Parathyroid adenoma (tissue), 2 donors: ENCODE data around the gene ACOD1.

Source experiments
- H2AFZ ChIP-seq: fragments of 300-600 bp; sonication (generic); one replicate; pipeline ENCODE4 v1.7.0; 2017; ENCODE audit warnings: antibody characterized with exemption, mild to moderate bottlenecking
- H3K27ac ChIP-seq: fragments of 300-600 bp; sonication (generic); one replicate; pipeline ENCODE4 v1.7.0; 2017
- H3K27me3 ChIP-seq: fragments of 300-600 bp; sonication (generic); one replicate; pipeline ENCODE4 v1.7.0; 2017; ENCODE audit warnings: low read length; ENCODE audit not compliant: control insufficient read depth, insufficient read depth
- H3K36me3 ChIP-seq: fragments of 300-600 bp; sonication (generic); one replicate; pipeline ENCODE4 v1.7.0; 2017; ENCODE audit warnings: low read length; ENCODE audit not compliant: control insufficient read depth, insufficient read depth
- H3K4me1 ChIP-seq: fragments of 300-600 bp; sonication (generic); one replicate; pipeline ENCODE4 v1.7.0; 2017; ENCODE audit warnings: control low read depth
- H3K4me2 ChIP-seq: fragments of 300-600 bp; sonication (generic); one replicate; pipeline ENCODE4 v1.7.0; 2017; ENCODE audit warnings: low read length
- H3K4me3 ChIP-seq: fragments of 300-600 bp; sonication (generic); one replicate; pipeline ENCODE4 v1.7.0; 2017; ENCODE audit warnings: low read depth, low read length
- H3K79me2 ChIP-seq: fragments of 300-600 bp; sonication (generic); one replicate; pipeline ENCODE4 v1.7.0; 2017; ENCODE audit warnings: control low read depth
- H3K9ac ChIP-seq: fragments of 300-600 bp; sonication (generic); one replicate; pipeline ENCODE4 v1.7.0; 2017; ENCODE audit warnings: mild to moderate bottlenecking
- H3K9me3 ChIP-seq: fragments of 300-600 bp; sonication (generic); one replicate; pipeline ENCODE4 v1.7.0; 2017; ENCODE audit warnings: low read length; ENCODE audit not compliant: control insufficient read depth
- TF ChIP-seq, protein P1 (sequence below): fragments of 300-600 bp; sonication (generic); IDR thresholded peaks from one replicate; pipeline ENCODE4 v1.7.0; 2017; ENCODE audit warnings: antibody characterized with exemption, mild to moderate bottlenecking
- donor health status: primary hyperparathyroidism.

The ACOD1 gene

GRCh38 chr13:76967031-76967430, 18.7 kb downstream of the ACOD1 start:
- H3K27ac ChIP-seq: no peak overlapping the region
- TF ChIP-seq, protein P1, sequence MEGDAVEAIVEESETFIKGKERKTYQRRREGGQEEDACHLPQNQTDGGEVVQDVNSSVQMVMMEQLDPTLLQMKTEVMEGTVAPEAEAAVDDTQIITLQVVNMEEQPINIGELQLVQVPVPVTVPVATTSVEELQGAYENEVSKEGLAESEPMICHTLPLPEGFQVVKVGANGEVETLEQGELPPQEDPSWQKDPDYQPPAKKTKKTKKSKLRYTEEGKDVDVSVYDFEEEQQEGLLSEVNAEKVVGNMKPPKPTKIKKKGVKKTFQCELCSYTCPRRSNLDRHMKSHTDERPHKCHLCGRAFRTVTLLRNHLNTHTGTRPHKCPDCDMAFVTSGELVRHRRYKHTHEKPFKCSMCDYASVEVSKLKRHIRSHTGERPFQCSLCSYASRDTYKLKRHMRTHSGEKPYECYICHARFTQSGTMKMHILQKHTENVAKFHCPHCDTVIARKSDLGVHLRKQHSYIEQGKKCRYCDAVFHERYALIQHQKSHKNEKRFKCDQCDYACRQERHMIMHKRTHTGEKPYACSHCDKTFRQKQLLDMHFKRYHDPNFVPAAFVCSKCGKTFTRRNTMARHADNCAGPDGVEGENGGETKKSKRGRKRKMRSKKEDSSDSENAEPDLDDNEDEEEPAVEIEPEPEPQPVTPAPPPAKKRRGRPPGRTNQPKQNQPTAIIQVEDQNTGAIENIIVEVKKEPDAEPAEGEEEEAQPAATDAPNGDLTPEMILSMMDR: no peak
- no peaks in the 10 kb centered on the region for H3K79me2 ChIP-seq

DNA sequence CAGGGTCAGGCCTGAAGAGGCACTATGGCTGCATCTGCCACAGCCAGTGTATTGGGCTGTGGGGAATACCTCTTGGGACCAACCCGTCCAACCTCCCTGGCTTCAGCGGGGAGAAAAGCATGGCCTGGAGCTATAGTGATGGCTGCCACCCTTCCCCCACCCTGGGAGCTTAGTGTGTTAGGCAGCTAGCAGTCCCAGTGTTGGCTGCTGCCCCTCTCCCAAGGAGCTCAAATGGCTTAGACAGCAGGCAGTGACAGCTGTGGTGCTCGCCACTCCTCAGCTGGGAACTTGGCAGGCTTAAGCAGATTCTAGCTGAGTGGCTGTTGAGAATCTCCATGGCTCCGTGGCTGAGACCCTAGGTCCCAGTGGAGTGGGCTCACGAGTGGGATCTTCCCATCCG, 19.7 kb downstream of the ACOD1 start:
- Histone ChIP-seq H3K79me2 (no peaks in the 10 kb centered on the region), H3K9me3 (no peaks in the 10 kb centered on the region), H3K4me3 (no peak overlapping the region), H3K4me2 (no peak overlapping the region), H3K4me1 (no peaks in the 10 kb centered on the region), H3K9ac (no peak overlapping the region), H3K27me3 (no peaks in the 10 kb centered on the region), H3K27ac (no peak overlapping the region), H2AFZ (no peak overlapping the region), H3K36me3 (no peaks in the 10 kb centered on the region)
- TF ChIP-seq, protein P1: no peak

More at GRCh38 chr13:76967031-76967430, 18.7 kb downstream of the ACOD1 start:
- Histone ChIP-seq H3K4me3 (no peak overlapping the region), H2AFZ (no peak overlapping the region), H3K4me1 (no peaks in the 10 kb centered on the region), H3K4me2 (no peak overlapping the region), H3K9me3 (no peaks in the 10 kb centered on the region), H3K9ac (no peak overlapping the region), H3K27me3 (no peaks in the 10 kb centered on the region), H3K36me3 (no peaks in the 10 kb centered on the region)

GRCh38 chr13:76969488-76970365, 21.4 kb downstream of the ACOD1 start:
- Histone ChIP-seq H3K79me2 (no peaks in the 10 kb centered on the region), H3K4me2 (no peak overlapping the region), H3K4me1 (no peaks in the 10 kb centered on the region), H3K36me3 (no peaks in the 10 kb centered on the region), H3K27ac (no peak overlapping the region), H3K9ac (no peak overlapping the region), H2AFZ (no peak overlapping the region), H3K4me3 (no peak overlapping the region), H3K27me3 (no peaks in the 10 kb centered on the region), H3K9me3 (no peaks in the 10 kb centered on the region)
- TF ChIP-seq, protein P1: no peak

GRCh38 chr13:76971215-76971614, 22.9 kb downstream of the ACOD1 start:
- TF ChIP-seq, protein P1: no peak
- Histone ChIP-seq H3K27ac (no peak overlapping the region), H3K9me3 (no peaks in the 10 kb centered on the region), H3K27me3 (no peaks in the 10 kb centered on the region), H3K9ac (no peak overlapping the region), H3K36me3 (no peaks in the 10 kb centered on the region), H3K4me3 (no peak overlapping the region), H3K4me2 (no peak overlapping the region), H3K4me1 (no peaks in the 10 kb centered on the region), H3K79me2 (no peaks in the 10 kb centered on the region), H2AFZ (no peak overlapping the region)
